Measurements from ENCODE around the gene TATDN3. TPM values are rescaled to one million over a fixed set of nuclear protein-coding genes. Genes with fewer than 3 reads are reported as not detected.
"Not testable (repeated sequence)": the region's sequence is repeated elsewhere in the genome, so short reads cannot be mapped to it uniquely, and the experiment has no call there.

The TATDN3 gene
- polyA plus RNA-seq, 1 donor from 2014 or later: 72.0 TPM

- not testable (repeated sequence) for H3K4me3 ChIP-seq (ENCODE audit: low read length); H3K9me3 ChIP-seq (ENCODE audit: low read length); H3K4me2 ChIP-seq (ENCODE audit: low read length); H3F3A ChIP-seq (ENCODE audit: insufficient read depth, low read length, poor library complexity, severe bottlenecking); H3K9me2 ChIP-seq (ENCODE audit: insufficient read depth, low read length); H3K36me3 ChIP-seq (ENCODE audit: insufficient read depth, low read length); H3K9ac ChIP-seq (ENCODE audit: low read length); H3K27me3 ChIP-seq (ENCODE audit: insufficient read depth, low read depth, low read length); H4K20me1 ChIP-seq (ENCODE audit: insufficient read depth); H3K27ac ChIP-seq (ENCODE audit: low read length); H2AFZ ChIP-seq (ENCODE audit: low read depth, low read length)
- H3K79me2 ChIP-seq (replicated peaks; ENCODE audit: insufficient read depth, low read length): peaks cover 15% of the 10 kb centered on the region
Observed at GRCh38 chr1:212766825-212767224, 24.9 kb upstream of the TATDN3 start.

- Histone ChIP-seq H3F3A (ENCODE audit: insufficient read depth, low read length, poor library complexity, severe bottlenecking) (no peaks in the 10 kb centered on the region), H3K27me3 (ENCODE audit: insufficient read depth, low read depth, low read length) (no peaks in the 10 kb centered on the region), H3K9ac (ENCODE audit: low read length) (no peak overlapping the region), H3K9me3 (ENCODE audit: low read length) (peaks cover 3% of the 10 kb centered on the region), H3K79me2 (replicated peaks; ENCODE audit: insufficient read depth, low read length) (peaks cover 15% of the 10 kb centered on the region), H3K36me3 (ENCODE audit: insufficient read depth, low read length) (peaks cover 8% of the 10 kb centered on the region), H3K27ac (ENCODE audit: low read length) (no peak overlapping the region), H3K4me3 (ENCODE audit: low read length) (no peak overlapping the region), H4K20me1 (ENCODE audit: insufficient read depth) (no peaks in the 10 kb centered on the region), H2AFZ (ENCODE audit: low read depth, low read length) (no peak overlapping the region), H3K4me2 (ENCODE audit: low read length) (no peak overlapping the region), H3K9me2 (ENCODE audit: insufficient read depth, low read length) (no peaks in the 10 kb centered on the region)
- TF ChIP-seq EZH2 (IDR thresholded peaks at IDR 0.05; ENCODE audit: borderline replicate concordance, insufficient read depth, low read length, poor library complexity, severe bottlenecking) (no peak), RAD21 (conservative IDR thresholded peaks at IDR 0.05) (no peak), REST (IDR thresholded peaks at IDR 0.05; ENCODE audit: borderline replicate concordance) (no peak), TAF1 (IDR thresholded peaks at IDR 0.05; ENCODE audit: low read depth) (no peak), SMC3 (conservative IDR thresholded peaks at IDR 0.05; ENCODE audit: poor library complexity) (no peak), CTCF (IDR thresholded peaks at IDR 0.05; ENCODE audit: poor library complexity, severe bottlenecking) (no peak), EP300 (conservative IDR thresholded peaks at IDR 0.05; ENCODE audit: poor library complexity, severe bottlenecking) (no peak), POLR2AphosphoS5 (IDR thresholded peaks at IDR 0.05) (no peak), MXI1 (conservative IDR thresholded peaks at IDR 0.05; ENCODE audit: poor library complexity, severe bottlenecking) (no peak)
Observed at GRCh38 chr1:212769459-212770167, 22.1 kb upstream of the TATDN3 start.

Data from neural cell (in vitro differentiated cells).